Stimulated activated CD8-positive, alpha-beta memory T cell treated with anti-CD3 and anti-CD28 coated beads, Interleukin-7, amount 100 ng/mL, for 48 hours (primary cell): ENCODE data around the gene CYP2E1.
"Not testable (repeated sequence)": the region's sequence is repeated elsewhere in the genome, so short reads cannot be mapped to it uniquely, and the experiment has no call there.

Experiments
- DNase-seq, 2 donors: peaks; one replicate each; pipeline ENCODE4 v3.0.0-alpha.2; 2020; ENCODE audit warnings: low read depth in 1 of 2; ENCODE audit errors: extremely low read depth in 1 of 2

CYP2E1 gene

DNA sequence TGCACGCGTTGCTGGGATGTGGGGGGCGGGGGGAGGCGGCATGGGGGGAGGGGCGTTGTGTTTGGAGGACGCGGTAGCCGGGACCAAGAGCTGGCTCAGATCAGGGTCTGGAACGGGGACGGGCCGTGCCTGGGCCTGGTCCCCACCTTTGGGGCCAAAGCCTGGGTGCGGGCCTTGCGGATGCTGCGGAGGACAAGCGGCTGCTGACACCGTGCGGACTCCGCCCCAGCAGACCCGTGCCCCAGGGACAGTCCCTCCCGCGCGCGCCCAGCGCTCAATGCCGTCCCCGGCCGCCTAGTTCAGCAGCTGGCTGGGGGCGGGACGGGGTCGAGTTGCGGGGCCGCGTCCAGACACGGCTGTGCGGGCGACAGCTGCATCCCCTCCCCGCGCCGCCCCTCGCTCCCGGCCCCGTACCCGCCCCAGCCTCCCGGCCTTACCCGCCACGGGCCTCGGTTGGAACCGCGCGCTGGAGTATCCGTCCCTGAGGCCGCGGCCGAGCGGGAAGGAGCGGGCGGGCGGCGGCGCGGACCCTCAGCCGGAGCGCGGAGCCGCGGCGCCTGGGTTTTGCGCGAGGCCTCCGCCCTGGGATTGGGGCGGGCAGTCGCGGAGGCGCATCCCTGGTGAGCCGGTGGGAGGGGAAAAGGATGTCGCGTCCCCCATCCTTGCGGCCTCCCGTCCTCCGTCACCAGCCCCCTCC is 41.8 kb downstream of the CYP2E1 start:
- DNase-seq: not testable (repeated sequence)

DNA sequence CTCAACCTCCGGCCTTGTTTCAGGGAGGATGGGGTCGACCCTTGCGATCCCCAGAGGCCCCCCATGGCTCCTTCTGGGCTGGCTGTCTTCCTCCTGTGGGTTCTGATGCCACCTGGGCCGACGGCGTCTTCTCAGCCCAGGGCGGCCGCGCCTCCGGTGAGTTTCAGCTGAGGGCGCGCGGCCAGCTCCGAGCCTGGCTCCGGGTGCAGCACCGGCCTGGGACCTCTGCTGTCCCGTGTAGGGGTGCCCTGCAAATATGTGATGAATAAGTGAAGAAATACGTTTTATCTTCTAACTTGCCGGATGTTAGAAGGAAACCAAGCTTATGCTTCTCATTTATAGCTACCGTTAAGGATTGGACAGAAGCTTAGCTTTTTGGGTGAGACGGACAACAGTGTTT is 42.6 kb downstream of the CYP2E1 start:
- DNase-seq: not testable (repeated sequence)

DNA sequence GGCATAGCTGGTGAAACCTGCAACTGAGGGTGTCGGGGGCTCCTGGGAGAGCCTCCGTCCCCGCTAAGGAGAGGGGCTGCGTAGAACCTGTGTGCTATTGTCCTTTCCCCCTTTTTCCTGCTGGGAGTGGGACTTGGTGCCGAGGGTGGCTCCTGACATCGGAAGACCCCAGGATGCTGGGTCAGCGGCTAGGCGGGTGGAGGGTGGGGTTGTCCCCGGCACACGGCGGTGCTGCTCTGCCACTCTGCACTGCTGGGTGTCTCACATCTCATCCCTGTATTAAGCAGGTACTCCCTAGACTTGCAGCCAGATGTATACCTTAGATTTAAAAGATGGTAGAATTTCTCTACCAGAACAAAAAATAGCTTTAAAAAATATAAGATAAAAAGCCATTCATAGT is 44.9 kb downstream of the CYP2E1 start:
- DNase-seq: not testable (repeated sequence)

DNA sequence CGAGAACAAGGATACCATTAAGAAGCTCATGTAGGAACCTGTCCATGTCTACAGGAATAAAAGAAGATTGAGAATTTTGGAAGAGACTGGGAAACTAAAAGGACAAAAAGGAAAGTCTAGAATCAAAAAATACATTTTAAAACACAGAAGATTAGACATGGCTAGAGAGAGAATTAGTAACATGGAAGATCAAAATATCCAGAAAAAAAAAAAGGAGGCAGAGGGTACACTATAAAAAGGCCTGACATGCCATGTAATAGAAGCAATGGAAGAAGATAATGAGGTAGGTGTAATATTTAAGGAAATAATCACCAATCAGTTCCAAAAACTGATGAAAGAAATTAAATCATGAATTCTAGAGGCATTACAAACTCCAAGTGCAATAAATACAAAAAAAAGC is 46.3 kb downstream of the CYP2E1 start:
- DNase-seq: not testable (repeated sequence)

DNA sequence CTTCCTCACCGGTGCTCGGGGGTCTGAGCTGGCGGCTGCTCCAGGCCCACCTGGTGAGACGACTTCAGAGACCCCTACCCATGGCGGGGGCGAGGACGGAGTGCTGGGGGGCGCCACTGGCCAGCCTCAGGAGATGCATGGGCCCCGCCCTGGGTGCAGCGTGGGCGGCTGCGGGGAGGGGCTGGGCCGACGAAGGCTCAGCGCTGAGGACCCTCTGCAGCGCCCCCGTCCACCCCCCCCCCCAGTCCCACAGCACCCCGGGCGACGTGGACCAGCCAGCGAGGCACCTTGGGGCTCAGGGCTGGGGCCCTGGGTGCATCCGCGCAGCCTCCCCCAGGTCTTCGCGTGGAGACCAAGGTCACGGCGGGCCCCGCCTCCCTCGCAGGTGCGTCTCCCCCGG is 49.9 kb downstream of the CYP2E1 start:
- DNase-seq: not testable (repeated sequence)
